Measurements from ENCODE around the gene C19orf73.

C19orf73 gene

GRCh38 chr19:49140951-49141350 is 22.0 kb upstream of the C19orf73 start:
- no peak overlapping the region for H3K4me3 ChIP-seq (ENCODE audit: low read depth, low read length)
- in situ Hi-C loops (cut with HindIII; ENCODE audit: low sequenced_read_pairs), result no loop called here
- no peak for DNase-seq (ENCODE audit: low read depth, low spot score)
- TF ChIP-seq CTCF (IDR thresholded peaks at IDR 0.05; ENCODE audit: low read depth, low read length), result no peak

- in situ Hi-C loops (cut with HindIII; ENCODE audit: low sequenced_read_pairs), result no loop called here
- no peak overlapping the region for H3K4me3 ChIP-seq (ENCODE audit: low read depth, low read length)
Observed at GRCh38 chr19:49136771-49137171, 17.8 kb upstream of the C19orf73 start.

DNA sequence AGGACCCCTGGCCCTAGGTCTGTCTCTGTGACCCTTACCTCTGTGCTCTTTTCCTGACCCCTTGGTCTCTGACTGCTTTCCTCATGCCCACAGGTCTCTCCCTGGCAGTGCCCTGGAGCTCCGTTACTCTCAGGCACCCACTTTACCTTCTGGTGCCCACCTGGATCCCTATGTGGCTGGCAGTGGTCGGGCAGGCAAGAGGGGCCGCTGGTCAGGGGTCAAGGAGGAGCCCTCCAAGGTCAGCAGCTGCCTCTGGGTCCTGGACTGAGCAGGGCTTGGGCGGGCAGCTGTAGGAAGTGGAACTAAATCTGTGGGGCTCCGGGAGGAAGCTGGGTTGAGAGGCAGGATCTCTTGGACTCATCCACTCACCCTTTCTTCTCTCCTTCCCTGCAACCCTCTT is 16.7 kb upstream of the C19orf73 start:
- no peak for DNase-seq (ENCODE audit: low read depth, low spot score)
- no peak for TF ChIP-seq CTCF (IDR thresholded peaks at IDR 0.05; ENCODE audit: low read depth, low read length)
- in situ Hi-C loops (cut with HindIII; ENCODE audit: low sequenced_read_pairs), result no loop called here

More at GRCh38 chr19:49136771-49137171, 17.8 kb upstream of the C19orf73 start:
- TF ChIP-seq CTCF (IDR thresholded peaks at IDR 0.05; ENCODE audit: low read depth, low read length), result no peak
- DNase-seq (ENCODE audit: low read depth, low spot score), result no peak

DNA sequence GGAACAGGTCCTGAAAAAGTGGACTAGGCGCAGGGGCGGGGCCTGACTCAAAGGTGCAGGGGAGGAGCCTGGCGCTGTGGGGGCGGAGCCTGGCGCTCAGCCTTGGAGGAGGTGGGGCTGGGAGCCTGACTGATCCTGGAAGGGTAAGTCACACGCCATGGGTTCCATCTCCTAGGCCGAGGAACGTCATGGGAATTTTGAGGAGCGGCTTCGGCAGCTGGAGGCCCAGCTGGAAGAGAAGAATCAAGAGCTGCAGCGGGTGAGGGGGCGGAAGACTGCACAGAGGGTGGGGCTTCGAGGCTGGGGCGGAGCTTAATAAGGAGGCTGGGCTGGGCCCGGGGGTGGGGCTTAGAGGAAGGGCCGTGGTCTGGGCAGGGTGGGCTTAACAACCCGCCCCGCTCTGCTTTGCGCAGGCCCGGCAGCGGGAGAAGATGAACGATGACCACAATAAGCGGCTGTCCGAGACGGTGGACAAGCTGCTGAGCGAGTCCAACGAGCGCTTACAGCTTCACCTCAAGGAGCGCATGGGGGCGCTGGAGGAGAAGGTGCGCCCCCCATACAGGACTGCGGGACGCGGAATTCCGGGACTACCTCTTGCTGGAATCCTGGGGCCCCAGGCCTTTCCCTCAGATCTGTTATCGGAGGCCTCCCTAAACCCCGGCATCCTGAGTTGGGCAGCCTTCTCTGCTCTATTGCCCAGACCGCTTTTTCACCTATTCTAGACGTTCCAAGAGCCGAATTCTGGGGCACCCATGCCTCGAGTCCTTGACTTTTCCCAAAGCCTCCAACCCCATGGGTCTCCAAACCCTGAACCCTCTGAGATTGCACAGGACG is 14.9 kb upstream of the C19orf73 start:
- TF ChIP-seq CTCF (IDR thresholded peaks at IDR 0.05; ENCODE audit: low read depth, low read length), result peak; percentile 17
- in situ Hi-C loops (cut with HindIII; ENCODE audit: low sequenced_read_pairs), result no loop called here
- DNase-seq (ENCODE audit: low read depth, low spot score), result peak; percentile 35
- H3K4me3 ChIP-seq (ENCODE audit: low read depth, low read length), result peak overlapping the region; percentile 20

More for the DNA sequence above, 16.7 kb upstream of the C19orf73 start:
- H3K4me3 ChIP-seq (ENCODE audit: low read depth, low read length), result no peak overlapping the region

GRCh38 chr19:49132974-49133609 is 14.1 kb upstream of the C19orf73 start:
- peak overlapping the region; percentile 20 for H3K4me3 ChIP-seq (ENCODE audit: low read depth, low read length)

GRCh38 chr19:49130325-49130724 is 11.4 kb upstream of the C19orf73 start:
- no peak overlapping the region for H3K4me3 ChIP-seq (ENCODE audit: low read depth, low read length)
- no peak for DNase-seq (ENCODE audit: low read depth, low spot score)
- no peak for TF ChIP-seq CTCF (IDR thresholded peaks at IDR 0.05; ENCODE audit: low read depth, low read length)
- in situ Hi-C loops (cut with HindIII; ENCODE audit: low sequenced_read_pairs), result no loop called here

More at GRCh38 chr19:49132974-49133609, 14.1 kb upstream of the C19orf73 start:
- in situ Hi-C loops (cut with HindIII; ENCODE audit: low sequenced_read_pairs), result no loop called here
- no peak for TF ChIP-seq CTCF (IDR thresholded peaks at IDR 0.05; ENCODE audit: low read depth, low read length)
- no peak for DNase-seq (ENCODE audit: low read depth, low spot score)
